AG09309 (cell line): ENCODE measurements around the gene TMEM132E.

ENCODE experiments used
- DNase-seq: peaks from one replicate; pipeline ENCODE4 v3.0.0-alpha.2; 2010; ENCODE audit warnings: low read depth
- H3K4me3 ChIP-seq: 2 replicates; pipeline ENCODE4 v1.5.1; 2011; ENCODE audit warnings: mild to moderate bottlenecking, low read depth, low read length, moderate library complexity; ENCODE audit not compliant: control insufficient read depth
- TF ChIP-seq, protein P1 (sequence below): IDR thresholded peaks from 2 replicates; pipeline ENCODE4 v1.5.1; 2011; ENCODE audit warnings: mild to moderate bottlenecking, low read depth, low read length, inconsistent platforms; ENCODE audit not compliant: insufficient read depth, control insufficient read depth; ENCODE audit errors: missing control alignments

TMEM132E gene

GRCh38 chr17:34556931-34557330 is 22.5 kb upstream of the TMEM132E start:
- no peak for DNase-seq
- no peak overlapping the region for H3K4me3 ChIP-seq
- TF ChIP-seq, protein P1, sequence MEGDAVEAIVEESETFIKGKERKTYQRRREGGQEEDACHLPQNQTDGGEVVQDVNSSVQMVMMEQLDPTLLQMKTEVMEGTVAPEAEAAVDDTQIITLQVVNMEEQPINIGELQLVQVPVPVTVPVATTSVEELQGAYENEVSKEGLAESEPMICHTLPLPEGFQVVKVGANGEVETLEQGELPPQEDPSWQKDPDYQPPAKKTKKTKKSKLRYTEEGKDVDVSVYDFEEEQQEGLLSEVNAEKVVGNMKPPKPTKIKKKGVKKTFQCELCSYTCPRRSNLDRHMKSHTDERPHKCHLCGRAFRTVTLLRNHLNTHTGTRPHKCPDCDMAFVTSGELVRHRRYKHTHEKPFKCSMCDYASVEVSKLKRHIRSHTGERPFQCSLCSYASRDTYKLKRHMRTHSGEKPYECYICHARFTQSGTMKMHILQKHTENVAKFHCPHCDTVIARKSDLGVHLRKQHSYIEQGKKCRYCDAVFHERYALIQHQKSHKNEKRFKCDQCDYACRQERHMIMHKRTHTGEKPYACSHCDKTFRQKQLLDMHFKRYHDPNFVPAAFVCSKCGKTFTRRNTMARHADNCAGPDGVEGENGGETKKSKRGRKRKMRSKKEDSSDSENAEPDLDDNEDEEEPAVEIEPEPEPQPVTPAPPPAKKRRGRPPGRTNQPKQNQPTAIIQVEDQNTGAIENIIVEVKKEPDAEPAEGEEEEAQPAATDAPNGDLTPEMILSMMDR = no peak

GRCh38 chr17:34561328-34561727 is 18.1 kb upstream of the TMEM132E start:
- TF ChIP-seq, protein P1 = no peak
- no peak overlapping the region for H3K4me3 ChIP-seq
- DNase-seq = no peak

GRCh38 chr17:34562387-34562786 is 17.0 kb upstream of the TMEM132E start:
- TF ChIP-seq, protein P1 = peak; percentile 25
- H3K4me3 ChIP-seq = no peak overlapping the region
- DNase-seq = no peak

DNA sequence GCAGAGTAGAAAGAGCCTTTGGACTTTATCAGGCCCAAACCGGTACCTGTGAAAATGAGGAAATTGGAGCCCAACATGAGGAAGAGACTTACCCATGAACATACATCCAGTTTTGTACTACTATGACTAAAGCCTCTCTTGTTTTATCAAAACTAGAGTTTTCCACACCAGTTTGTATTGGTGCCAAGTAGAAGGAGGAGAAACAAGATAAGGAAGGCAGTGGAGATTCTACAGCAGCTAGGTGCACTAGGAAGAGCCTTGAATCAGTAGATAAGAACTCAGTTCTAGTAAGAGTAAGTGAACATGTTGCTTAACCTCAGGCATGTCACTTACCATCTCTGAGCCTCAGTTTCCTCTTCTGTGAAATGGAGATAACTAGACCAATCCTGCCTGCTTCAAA is 13.7 kb upstream of the TMEM132E start:
- DNase-seq = no peak
- no peak overlapping the region for H3K4me3 ChIP-seq
- TF ChIP-seq, protein P1 = no peak

GRCh38 chr17:34566201-34566600 is 13.2 kb upstream of the TMEM132E start:
- TF ChIP-seq, protein P1 = no peak
- H3K4me3 ChIP-seq = no peak overlapping the region
- no peak for DNase-seq

GRCh38 chr17:34566873-34567272 is 12.5 kb upstream of the TMEM132E start:
- no peak for DNase-seq
- TF ChIP-seq, protein P1 = no peak

More at GRCh38 chr17:34566873-34567272, 12.5 kb upstream of the TMEM132E start:
- H3K4me3 ChIP-seq = no peak overlapping the region
